Subcutaneous abdominal adipose tissue (tissue), 5 donors: ENCODE results near the gene COL11A2.

Experiments used
- H3K27ac ChIP-seq: one replicate; pipeline ENCODE4 v1.7.0; 2013; ENCODE audit warnings: low read depth, mild to moderate bottlenecking, inconsistent platforms, low read length, moderate library complexity
- H3K27me3 ChIP-seq, 5 donors: one replicate each; pipeline ENCODE4 v1.7.0; 2013; ENCODE audit warnings: low read length in 5 of 5, inconsistent platforms in 1 of 5; ENCODE audit not compliant: control insufficient read depth in 5 of 5, insufficient read depth in 4 of 5
- H3K36me3 ChIP-seq, 5 donors: one replicate each; pipeline ENCODE4 v1.7.0; 2013; ENCODE audit warnings: low read length in 5 of 5; ENCODE audit not compliant: control insufficient read depth in 5 of 5, insufficient read depth in 5 of 5
- H3K4me1 ChIP-seq, 5 donors: one replicate each; pipeline ENCODE4 v1.7.0; 2013; ENCODE audit warnings: low read length in 5 of 5, mild to moderate bottlenecking in 3 of 5, moderate library complexity in 1 of 5; ENCODE audit not compliant: control insufficient read depth in 5 of 5, insufficient read depth in 5 of 5
- H3K4me3 ChIP-seq, 5 donors: one replicate each; pipeline ENCODE4 v1.7.0; 2013; ENCODE audit warnings: low read length in 5 of 5, low read depth in 1 of 5
- H3K9ac ChIP-seq, 5 donors: one replicate each; pipeline ENCODE4 v1.7.0; 2013; ENCODE audit warnings: low read length in 5 of 5, mild to moderate bottlenecking in 4 of 5, moderate library complexity in 3 of 5
- H3K9me3 ChIP-seq, 5 donors: one replicate each; pipeline ENCODE4 v1.7.0; 2013; ENCODE audit warnings: low read length in 5 of 5; ENCODE audit not compliant: control insufficient read depth in 5 of 5
- donor health status: healthy.
- donor health status: healthy.
- donor health status: healthy.
- donor health status: healthy.
- donor health status: healthy.

The COL11A2 gene

DNA sequence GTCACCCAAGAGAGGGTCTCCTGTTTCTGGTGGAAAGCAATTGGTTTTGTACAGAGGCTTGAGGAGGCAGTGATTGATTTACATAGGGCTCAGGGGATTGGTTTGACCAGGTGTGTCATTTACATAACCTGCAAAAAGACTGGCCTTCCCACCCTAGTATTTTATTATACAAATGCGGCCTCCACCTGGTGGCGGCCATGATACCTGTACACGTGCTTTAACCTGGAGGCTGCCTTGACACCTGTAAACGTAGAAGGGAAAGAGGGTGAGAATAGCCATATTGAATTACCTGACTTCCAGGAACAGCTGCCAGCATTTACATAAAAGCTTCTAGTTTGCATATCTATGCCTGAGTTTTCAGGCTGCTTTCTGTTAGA is 67.8 kb downstream of the COL11A2 start:
- H3K4me3 ChIP-seq, result no peak overlapping the region
- no peaks in the 10 kb centered on the region for H3K4me1 ChIP-seq

GRCh38 chr6:33123732-33124524 is 68.3 kb downstream of the COL11A2 start:
- Histone ChIP-seq H3K9me3 (peaks cover 3 to 13% (median 10%) of the 10 kb centered on the region in 5 donors), H3K9ac (no peak overlapping the region), H3K36me3 (no peaks in the 10 kb centered on the region), H3K27me3 (peaks cover 0 to 4% (median 2%) of the 10 kb centered on the region in 5 donors), H3K27ac (no peak overlapping the region), H3K4me3 (no peak overlapping the region), H3K4me1 (no peaks in the 10 kb centered on the region)

More for the DNA sequence above, 67.8 kb downstream of the COL11A2 start:
- Histone ChIP-seq H3K9ac (no peak overlapping the region), H3K27ac (no peak overlapping the region), H3K9me3 (peaks cover 3 to 13% (median 10%) of the 10 kb centered on the region in 5 donors), H3K27me3 (peaks cover 0 to 6% (median 3%) of the 10 kb centered on the region in 5 donors), H3K36me3 (no peaks in the 10 kb centered on the region)

- peaks cover 3 to 13% (median 10%) of the 10 kb centered on the region in 5 donors for H3K9me3 ChIP-seq
- no peaks in the 10 kb centered on the region for H3K4me1 ChIP-seq
- peaks cover 0 to 4% (median 2%) of the 10 kb centered on the region in 5 donors for H3K27me3 ChIP-seq
- no peaks in the 10 kb centered on the region for H3K36me3 ChIP-seq
- H3K9ac ChIP-seq, result no peak overlapping the region
- H3K4me3 ChIP-seq, result no peak overlapping the region
- H3K27ac ChIP-seq, result no peak overlapping the region
Observed at GRCh38 chr6:33123181-33123580, 69.1 kb downstream of the COL11A2 start.

DNA sequence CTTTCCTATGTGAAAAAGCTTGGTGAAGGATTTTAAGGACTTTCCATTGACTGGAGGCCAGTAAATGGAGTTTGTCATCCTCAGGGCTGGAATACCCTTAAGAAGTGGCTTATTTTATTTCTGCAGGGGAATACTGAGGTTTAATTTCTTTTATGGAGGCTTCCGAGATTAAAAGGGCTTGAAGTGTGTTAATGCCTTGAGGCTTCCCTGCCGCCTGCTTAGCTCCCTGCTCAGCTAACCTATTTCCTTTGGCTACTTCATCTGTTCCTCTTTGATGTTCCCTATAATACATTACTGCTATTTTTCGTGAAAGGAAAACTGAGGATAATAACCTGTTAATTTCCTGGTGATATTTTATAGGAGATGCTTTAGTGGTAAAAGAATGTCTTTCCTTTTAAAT is 72.3 kb downstream of the COL11A2 start:
- H3K4me3 ChIP-seq, result no peak overlapping the region

DNA sequence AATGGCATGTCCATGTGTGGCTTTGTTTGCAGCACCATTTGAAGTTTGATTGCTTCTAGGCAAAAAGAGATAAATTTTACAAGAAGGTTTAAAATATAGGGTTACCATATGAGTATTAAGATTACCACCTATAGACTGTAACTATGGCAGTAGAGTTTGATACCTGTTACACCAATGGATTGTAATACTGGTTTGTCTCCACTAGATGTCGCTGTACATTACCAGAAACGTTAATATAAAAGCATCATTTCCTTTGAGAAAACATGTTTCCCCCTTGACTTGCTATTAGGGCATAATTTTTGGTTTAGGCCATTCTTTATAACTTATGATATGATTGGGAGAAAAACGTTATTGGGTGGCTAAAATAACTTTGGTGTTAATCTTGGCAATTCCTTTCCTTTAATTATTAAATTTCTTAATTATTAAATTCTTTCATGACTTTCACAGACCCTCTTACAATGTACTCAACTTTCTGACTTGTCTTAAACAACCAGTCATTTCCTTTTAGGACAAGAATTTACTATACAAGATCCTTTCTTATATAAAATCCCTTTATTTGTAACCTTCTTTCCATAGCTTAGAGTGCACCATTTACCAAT is 73.6 kb downstream of the COL11A2 start:
- H3K4me3 ChIP-seq, result no peak overlapping the region
- H3K27ac ChIP-seq, result no peak overlapping the region
- peaks cover 21 to 33% (median 27%) of the 10 kb centered on the region in 5 donors for H3K27me3 ChIP-seq
- H3K36me3 ChIP-seq, result no peaks in the 10 kb centered on the region
- H3K9me3 ChIP-seq, result peaks cover under 1 to 6% (median 2%) of the 10 kb centered on the region in 5 donors
- peaks cover 0 to 23% (median 2%) of the 10 kb centered on the region in 5 donors for H3K4me1 ChIP-seq
- H3K9ac ChIP-seq, result no peak overlapping the region

More for the DNA sequence above, 72.3 kb downstream of the COL11A2 start:
- H3K36me3 ChIP-seq, result no peaks in the 10 kb centered on the region
- H3K9ac ChIP-seq, result no peak overlapping the region
- H3K27me3 ChIP-seq, result peaks cover 17 to 26% (median 22%) of the 10 kb centered on the region in 5 donors
- H3K9me3 ChIP-seq, result peaks cover 3 to 13% (median 10%) of the 10 kb centered on the region in 5 donors
- no peak overlapping the region for H3K27ac ChIP-seq
- H3K4me1 ChIP-seq, result peaks cover 0 to 14% (median 0%) of the 10 kb centered on the region in 5 donors

- no peaks in the 10 kb centered on the region for H3K36me3 ChIP-seq
- peaks cover 21 to 37% (median 31%) of the 10 kb centered on the region in 5 donors for H3K27me3 ChIP-seq
- no peak overlapping the region for H3K27ac ChIP-seq
- peaks cover 0 to 24% (median 4%) of the 10 kb centered on the region in 5 donors for H3K4me1 ChIP-seq
- H3K9me3 ChIP-seq, result no peaks in the 10 kb centered on the region
- H3K9ac ChIP-seq, result no peak overlapping the region
- H3K4me3 ChIP-seq, result no peak overlapping the region
Observed at GRCh38 chr6:33117811-33118277, 74.4 kb downstream of the COL11A2 start.

GRCh38 chr6:33116841-33117711 is 75.2 kb downstream of the COL11A2 start:
- H3K27ac ChIP-seq, result no peak overlapping the region
- peaks cover 21 to 39% (median 31%) of the 10 kb centered on the region in 5 donors for H3K27me3 ChIP-seq
- H3K4me1 ChIP-seq, result peaks cover 0 to 28% (median 4%) of the 10 kb centered on the region in 5 donors
- no peak overlapping the region for H3K9ac ChIP-seq
- no peaks in the 10 kb centered on the region for H3K36me3 ChIP-seq
- no peak overlapping the region for H3K4me3 ChIP-seq
- H3K9me3 ChIP-seq, result no peaks in the 10 kb centered on the region

DNA sequence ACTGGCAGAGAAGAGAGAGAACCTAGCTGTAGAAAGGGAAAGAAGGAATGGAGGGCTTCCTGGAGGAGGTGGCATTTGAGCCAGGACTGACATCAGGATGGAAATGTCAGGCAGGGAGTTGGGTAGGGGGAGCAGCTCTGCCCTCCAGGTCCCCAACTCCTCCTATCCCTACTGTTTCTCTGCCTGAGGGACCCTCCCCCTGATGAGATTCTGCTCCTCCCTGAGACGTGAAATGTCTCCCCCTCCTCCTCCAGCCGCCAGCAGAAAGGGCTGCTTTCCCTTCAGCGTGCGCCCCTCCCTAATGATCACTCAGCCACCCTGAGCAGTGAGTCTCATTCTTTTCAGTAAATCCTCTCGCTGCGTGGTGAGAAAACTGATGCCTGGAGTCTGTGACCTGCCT is 75.8 kb downstream of the COL11A2 start:
- peaks cover 21 to 39% (median 31%) of the 10 kb centered on the region in 5 donors for H3K27me3 ChIP-seq
- no peaks in the 10 kb centered on the region for H3K36me3 ChIP-seq

GRCh38 chr6:33114406-33114805 is 77.9 kb downstream of the COL11A2 start:
- peaks cover 21 to 39% (median 31%) of the 10 kb centered on the region in 5 donors for H3K27me3 ChIP-seq
- H3K27ac ChIP-seq, result no peak overlapping the region
- no peak overlapping the region for H3K9ac ChIP-seq
- H3K4me3 ChIP-seq, result no peak overlapping the region
- no peaks in the 10 kb centered on the region for H3K9me3 ChIP-seq
- H3K36me3 ChIP-seq, result no peaks in the 10 kb centered on the region
- peaks cover 0 to 28% (median 4%) of the 10 kb centered on the region in 5 donors for H3K4me1 ChIP-seq

More for the DNA sequence above, 75.8 kb downstream of the COL11A2 start:
- H3K27ac ChIP-seq, result no peak overlapping the region
- H3K9me3 ChIP-seq, result no peaks in the 10 kb centered on the region
- H3K9ac ChIP-seq, result no peak overlapping the region
- H3K4me1 ChIP-seq, result peaks cover 0 to 28% (median 4%) of the 10 kb centered on the region in 5 donors
- no peak overlapping the region for H3K4me3 ChIP-seq
